WTC11 (cell line): ENCODE results near the gene DUSP6. TPM values are rescaled to one million over a fixed set of nuclear protein-coding genes. Genes with fewer than 3 reads are reported as not detected.

ENCODE experiments used
- AFF4 ChIP-seq: sonication (generic); formaldehyde crosslinking; IDR thresholded peaks from 2 replicates; pipeline ENCODE4 v1.8.1; 2023; ENCODE audit warnings: mild to moderate bottlenecking, missing genetic modification reagents, borderline replicate concordance
- ATF1 ChIP-seq: sonication (generic); formaldehyde crosslinking; IDR thresholded peaks from 2 replicates; pipeline ENCODE4 v1.8.1; 2023; ENCODE audit warnings: mild to moderate bottlenecking, moderate library complexity, missing genetic modification reagents
- CBFB ChIP-seq: sonication (generic); formaldehyde crosslinking; IDR thresholded peaks from 2 replicates; pipeline ENCODE4 v1.8.1; 2022; ENCODE audit warnings: mild to moderate bottlenecking, low read depth, missing genetic modification reagents
- CDX4 ChIP-seq: fragments of 250-450 bp; sonication (Bioruptor Pico); IDR thresholded peaks from 2 replicates; pipeline ENCODE4 v1.9.0; 2021; ENCODE audit warnings: moderate library complexity, mild to moderate bottlenecking, inconsistent platforms, borderline replicate concordance
- CREB1 ChIP-seq: sonication (generic); formaldehyde crosslinking; IDR thresholded peaks from 2 replicates; pipeline ENCODE4 v1.8.0; 2023; ENCODE audit warnings: mild to moderate bottlenecking, missing genetic modification reagents
- CREM ChIP-seq: sonication (generic); formaldehyde crosslinking; IDR thresholded peaks from 2 replicates; pipeline ENCODE4 v1.8.1; 2022; ENCODE audit warnings: mild to moderate bottlenecking, missing genetic modification reagents, moderate library complexity
- E2F5 ChIP-seq: sonication (generic); formaldehyde crosslinking; IDR thresholded peaks from 2 replicates; pipeline ENCODE4 v1.8.1; 2022; ENCODE audit warnings: mild to moderate bottlenecking, moderate library complexity, missing genetic modification reagents
- FOXJ3 ChIP-seq: sonication (generic); formaldehyde crosslinking; IDR thresholded peaks from 2 replicates; pipeline ENCODE4 v1.9.0; 2021; ENCODE audit warnings: missing genetic modification reagents, mild to moderate bottlenecking, borderline replicate concordance
- GABPB1 ChIP-seq: sonication (generic); formaldehyde crosslinking; IDR thresholded peaks from 2 replicates; pipeline ENCODE4 v1.8.1; 2023; ENCODE audit warnings: mild to moderate bottlenecking, missing genetic modification reagents
- GTF2I ChIP-seq: fragments of 250-450 bp; sonication (Bioruptor Pico); conservative IDR thresholded peaks from 2 replicates; pipeline ENCODE4 v1.4.0; 2021; ENCODE audit warnings: mild to moderate bottlenecking
- IRF1 ChIP-seq: sonication (generic); formaldehyde crosslinking; IDR thresholded peaks from 2 replicates; pipeline ENCODE4 v1.8.0; 2023; ENCODE audit warnings: missing genetic modification reagents
- IRF2 ChIP-seq: sonication (generic); formaldehyde crosslinking; IDR thresholded peaks from 2 replicates; pipeline ENCODE4 v1.8.0; 2022; ENCODE audit warnings: low read depth, missing genetic modification reagents, borderline replicate concordance
- KAT7 ChIP-seq: sonication (generic); formaldehyde crosslinking; IDR thresholded peaks from 2 replicates; pipeline ENCODE4 v1.8.1; 2023; ENCODE audit warnings: missing genetic modification reagents, mild to moderate bottlenecking, borderline replicate concordance
- MLX ChIP-seq: sonication (generic); formaldehyde crosslinking; IDR thresholded peaks from 2 replicates; pipeline ENCODE4 v1.8.1; 2023; ENCODE audit warnings: mild to moderate bottlenecking, missing genetic modification reagents, moderate library complexity
- PRRX2 ChIP-seq: fragments of 250-450 bp; sonication (Bioruptor Pico); IDR thresholded peaks from 2 replicates; pipeline ENCODE4 v1.8.0; 2021; ENCODE audit warnings: mild to moderate bottlenecking
- SP1 ChIP-seq: sonication (generic); formaldehyde crosslinking; conservative IDR thresholded peaks from 2 replicates; pipeline ENCODE4 v1.8.1; 2022; ENCODE audit warnings: missing genetic modification reagents
- TEAD1 ChIP-seq: sonication (generic); formaldehyde crosslinking; IDR thresholded peaks from 2 replicates; pipeline ENCODE4 v1.8.0; 2022; ENCODE audit warnings: mild to moderate bottlenecking, missing genetic modification reagents
- USF1 ChIP-seq: sonication (generic); formaldehyde crosslinking; IDR thresholded peaks from 2 replicates; pipeline ENCODE4 v1.8.0; 2022; ENCODE audit warnings: mild to moderate bottlenecking, missing genetic modification reagents
- ZMAT4 ChIP-seq: fragments of 250-450 bp; sonication (Bioruptor Pico); IDR thresholded peaks from 2 replicates; pipeline ENCODE4 v1.9.0; 2021; ENCODE audit warnings: mild to moderate bottlenecking
- ZNF121 ChIP-seq: sonication (generic); formaldehyde crosslinking; IDR thresholded peaks from 2 replicates; pipeline ENCODE4 v1.8.0; 2023; ENCODE audit warnings: missing genetic modification reagents
- ZNF219 ChIP-seq: sonication (generic); formaldehyde crosslinking; IDR thresholded peaks from 2 replicates; pipeline ENCODE4 v1.8.0; 2023; ENCODE audit warnings: missing genetic modification reagents, mild to moderate bottlenecking, borderline replicate concordance
- ZNF423 ChIP-seq: fragments of 250-450 bp; sonication (Bioruptor Pico); IDR thresholded peaks from 2 replicates; pipeline ENCODE4 v2.1.2; 2022; ENCODE audit warnings: mild to moderate bottlenecking, moderate library complexity
- ZSCAN18 ChIP-seq: fragments of 250-450 bp; sonication (Bioruptor Pico); IDR thresholded peaks from 2 replicates; pipeline ENCODE4 v2.1.2; 2022; ENCODE audit warnings: mild to moderate bottlenecking, moderate library complexity
- total RNA-seq: library from RNA; stranded (reverse); gene quantifications from 3 replicates; pipeline ENCODE4 v1.2.3, GENCODE V29; 2021

The DUSP6 gene
- total RNA-seq, 1 experiment from 2014 or later: 245 TPM

- peak; percentile 83 for TF ChIP-seq AFF4
- TF ChIP-seq GTF2I (CRISPR knock-in tag): no peak
- TF ChIP-seq E2F5 (CRISPR knock-in tag): no peak
- no peak for TF ChIP-seq ZSCAN18 (CRISPR knock-in tag)
- TF ChIP-seq CREB1: no peak
- TF ChIP-seq ZMAT4 (CRISPR knock-in tag): no peak
- no peak for TF ChIP-seq IRF2 (CRISPR knock-in tag)
- peak; percentile 54; the same call in 1 of the 2 replicates for TF ChIP-seq IRF1 (CRISPR knock-in tag)
- no peak; the same call in 1 of the 2 replicates for TF ChIP-seq CREM
- peak; percentile 64; the same call in 1 of the 2 replicates for TF ChIP-seq ATF1
- TF ChIP-seq PRRX2 (CRISPR knock-in tag): peak; percentile 46; the same call in 1 of the 2 replicates
- no peak for TF ChIP-seq CBFB (CRISPR knock-in tag)
- 0 out of 2 replicates have a peak, but pooled peaks have one; percentile 89 for TF ChIP-seq KAT7 (CRISPR knock-in tag)
- no peak for TF ChIP-seq MLX (CRISPR knock-in tag)
- peak; percentile 46; the same call in 1 of the 2 replicates for TF ChIP-seq TEAD1 (CRISPR knock-in tag)
- TF ChIP-seq GABPB1: no peak
- no peak for TF ChIP-seq ZNF219 (CRISPR knock-in tag)
- TF ChIP-seq USF1: no peak; the same call in 1 of the 2 replicates
- TF ChIP-seq CDX4 (CRISPR knock-in tag): no peak
- no peak for TF ChIP-seq FOXJ3 (CRISPR knock-in tag)
- TF ChIP-seq SP1 (CRISPR knock-in tag): no peak; the same call in 1 of the 2 replicates
- TF ChIP-seq ZNF121 (CRISPR knock-in tag): no peak; the same call in 1 of the 2 replicates
- TF ChIP-seq ZNF423 (CRISPR knock-in tag): no peak
These were observed 636 bp downstream of the DUSP6 start (continued) for GRCh38 chr12:89351489-89352241.
